PFSK-1 (cell line): Measurements from ENCODE around the gene POT1.

Experiments used
- POLR2AphosphoS5 ChIP-seq: IDR thresholded peaks from 2 replicates; pipeline ENCODE4 v1.6.1; 2012; ENCODE audit warnings: low read depth, mild to moderate bottlenecking, control low read depth, low read length, moderate library complexity
- REST ChIP-seq, 2 experiments: IDR thresholded peaks; 2 replicates each; pipeline versions ENCODE4 v1.6.1 to v1.8.0; 2011 to 2012; ENCODE audit warnings: low read depth in 2 of 2, low read length in 2 of 2, control low read depth in 1 of 2, inconsistent platforms in 1 of 2, mild to moderate bottlenecking in 1 of 2, moderate library complexity in 1 of 2; ENCODE audit not compliant: insufficient read depth in 1 of 2
- SIN3A ChIP-seq: IDR thresholded peaks from 2 replicates; pipeline ENCODE4 v1.6.1; 2012; ENCODE audit warnings: mild to moderate bottlenecking, low read length, moderate library complexity, borderline replicate concordance; ENCODE audit not compliant: insufficient read depth

- TF ChIP-seq POLR2AphosphoS5 (no peak), REST (IDR thresholded peaks at IDR 0.05; ENCODE audit: insufficient read depth in 1 of 2, low read depth in 2 of 2, low read length in 2 of 2) (no peak), SIN3A (no peak)
These were observed 152.4 kb downstream of the POT1 start for GRCh38 chr7:124777268-124777667.
